Right lobe of liver (tissue), 4 donors: ENCODE measurements around the gene MBP.

Source experiments
- POLR2A ChIP-seq: fragments of 450-650 bp; IDR thresholded peaks from one replicate; pipeline ENCODE4 v1.6.1; 2017; ENCODE audit warnings: antibody characterized with exemption, mild to moderate bottlenecking
- TF ChIP-seq, protein P1 (sequence below), 4 donors: fragments of 200-600 bp in 3 of 4; fragments of 450-650 bp in 1 of 4; IDR thresholded peaks; one replicate each; pipeline versions ENCODE4 v1.5.1 to v1.8.0; 2016 to 2022; ENCODE audit warnings: antibody characterized with exemption in 4 of 4, mild to moderate bottlenecking in 2 of 4
- donor health status: DM: no; HTN: no; CAD: no.
- donor health status: DM: no; HTN: no; CAD: no.
- donor health status: DM: no; HTN: yes; CAD: no.

DNA sequence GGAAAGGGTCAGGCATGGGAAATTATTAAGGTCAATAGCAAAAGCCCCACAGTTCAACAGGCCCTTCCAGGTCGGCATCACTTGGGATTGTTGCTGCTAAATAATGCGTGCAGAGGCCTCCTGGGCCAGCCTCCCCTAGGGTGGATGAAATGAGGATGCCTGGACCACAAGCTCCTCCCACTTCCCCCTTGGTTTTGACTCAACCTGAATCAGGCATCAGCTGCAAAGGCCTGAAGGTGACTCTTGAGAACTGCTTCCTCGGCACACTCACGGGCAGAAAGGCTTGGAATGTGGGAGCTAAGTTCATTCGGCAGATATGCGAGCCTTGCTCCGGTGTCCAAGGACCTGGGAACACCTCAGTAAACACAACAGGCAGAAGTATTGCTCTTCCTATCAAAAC, 69.3 kb downstream of the MBP start:
- TF ChIP-seq, protein P1, sequence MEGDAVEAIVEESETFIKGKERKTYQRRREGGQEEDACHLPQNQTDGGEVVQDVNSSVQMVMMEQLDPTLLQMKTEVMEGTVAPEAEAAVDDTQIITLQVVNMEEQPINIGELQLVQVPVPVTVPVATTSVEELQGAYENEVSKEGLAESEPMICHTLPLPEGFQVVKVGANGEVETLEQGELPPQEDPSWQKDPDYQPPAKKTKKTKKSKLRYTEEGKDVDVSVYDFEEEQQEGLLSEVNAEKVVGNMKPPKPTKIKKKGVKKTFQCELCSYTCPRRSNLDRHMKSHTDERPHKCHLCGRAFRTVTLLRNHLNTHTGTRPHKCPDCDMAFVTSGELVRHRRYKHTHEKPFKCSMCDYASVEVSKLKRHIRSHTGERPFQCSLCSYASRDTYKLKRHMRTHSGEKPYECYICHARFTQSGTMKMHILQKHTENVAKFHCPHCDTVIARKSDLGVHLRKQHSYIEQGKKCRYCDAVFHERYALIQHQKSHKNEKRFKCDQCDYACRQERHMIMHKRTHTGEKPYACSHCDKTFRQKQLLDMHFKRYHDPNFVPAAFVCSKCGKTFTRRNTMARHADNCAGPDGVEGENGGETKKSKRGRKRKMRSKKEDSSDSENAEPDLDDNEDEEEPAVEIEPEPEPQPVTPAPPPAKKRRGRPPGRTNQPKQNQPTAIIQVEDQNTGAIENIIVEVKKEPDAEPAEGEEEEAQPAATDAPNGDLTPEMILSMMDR (IDR thresholded peaks at IDR 0.05) = no peak
- TF ChIP-seq POLR2A = no peak
